HG03378 (cell line): Measurements from ENCODE around the gene ATP1B3.
"Not testable (repeated sequence)": the region's sequence is repeated elsewhere in the genome, so short reads cannot be mapped to it uniquely, and the experiment has no call there.

ENCODE experiments used
- ATAC-seq: cut with Tn5 transposase; IDR thresholded peaks from one replicate; pipeline ENCODE4 v1.9.1; 2021; ENCODE audit warnings: mild to moderate bottlenecking, moderate library complexity; ENCODE audit not compliant: unreplicated experiment

Gene ATP1B3

GRCh38 chr3:141860086-141860669 lies 16.3 kb upstream of the ATP1B3 start:
- ATAC-seq: no peak

- ATAC-seq: no peak
These were observed 15.5 kb upstream of the ATP1B3 start for GRCh38 chr3:141860766-141861513.

GRCh38 chr3:141862279-141862816 lies 14.1 kb upstream of the ATP1B3 start:
- no peak for ATAC-seq

DNA sequence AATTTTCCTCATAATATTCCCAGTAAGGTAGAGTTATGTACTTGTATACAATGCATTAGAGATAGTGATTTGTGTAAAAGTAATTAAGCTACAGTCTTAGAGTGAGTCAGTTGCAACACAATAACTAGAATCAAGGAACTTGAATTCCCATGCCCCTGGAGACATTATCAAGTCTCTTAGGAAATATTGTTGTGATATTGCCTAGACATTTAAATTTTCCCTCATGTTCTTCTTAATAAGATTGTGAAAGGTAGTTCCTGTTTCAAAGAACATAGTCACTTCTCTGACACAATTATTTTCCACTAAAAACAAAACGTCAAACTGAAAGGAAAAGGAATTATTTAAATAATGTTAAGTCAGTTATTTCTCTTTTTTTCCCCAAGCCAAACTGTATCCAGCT lies 13.0 kb upstream of the ATP1B3 start:
- ATAC-seq: no peak

DNA sequence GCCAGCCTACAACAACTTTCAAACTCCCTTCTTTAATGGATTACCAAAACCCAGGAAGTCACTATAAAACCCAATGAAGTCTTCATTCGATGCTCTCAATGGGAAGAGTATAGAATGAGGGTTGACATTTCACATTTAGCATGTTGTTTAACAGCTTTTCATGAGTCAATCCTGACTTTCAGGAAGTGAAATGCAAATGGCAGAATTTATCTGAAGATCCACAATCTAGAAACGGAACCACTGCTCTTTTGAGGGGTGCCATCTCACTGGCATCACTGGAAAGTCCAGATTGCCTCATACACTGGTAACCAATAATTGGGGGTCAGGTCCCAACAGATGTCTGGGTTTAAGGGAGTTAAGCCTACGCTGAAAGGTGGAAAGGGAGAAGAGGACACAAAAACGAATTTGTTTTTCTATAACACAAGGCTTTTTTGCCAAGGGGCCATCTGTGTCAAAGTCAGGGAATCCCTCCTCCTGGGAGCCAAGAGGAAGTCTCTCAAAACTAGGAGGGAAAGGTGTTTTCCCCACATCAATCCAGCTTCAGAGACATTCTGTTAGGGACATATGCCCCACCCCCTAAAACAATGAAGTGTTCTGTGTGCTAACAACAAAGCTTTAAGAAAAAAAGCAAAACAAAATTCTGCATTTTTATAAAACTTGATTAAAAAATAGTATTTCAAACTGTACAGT lies 12.0 kb upstream of the ATP1B3 start:
- ATAC-seq: no peak

- no peak for ATAC-seq
These were observed 11.3 kb upstream of the ATP1B3 start for GRCh38 chr3:141865101-141865500.

DNA sequence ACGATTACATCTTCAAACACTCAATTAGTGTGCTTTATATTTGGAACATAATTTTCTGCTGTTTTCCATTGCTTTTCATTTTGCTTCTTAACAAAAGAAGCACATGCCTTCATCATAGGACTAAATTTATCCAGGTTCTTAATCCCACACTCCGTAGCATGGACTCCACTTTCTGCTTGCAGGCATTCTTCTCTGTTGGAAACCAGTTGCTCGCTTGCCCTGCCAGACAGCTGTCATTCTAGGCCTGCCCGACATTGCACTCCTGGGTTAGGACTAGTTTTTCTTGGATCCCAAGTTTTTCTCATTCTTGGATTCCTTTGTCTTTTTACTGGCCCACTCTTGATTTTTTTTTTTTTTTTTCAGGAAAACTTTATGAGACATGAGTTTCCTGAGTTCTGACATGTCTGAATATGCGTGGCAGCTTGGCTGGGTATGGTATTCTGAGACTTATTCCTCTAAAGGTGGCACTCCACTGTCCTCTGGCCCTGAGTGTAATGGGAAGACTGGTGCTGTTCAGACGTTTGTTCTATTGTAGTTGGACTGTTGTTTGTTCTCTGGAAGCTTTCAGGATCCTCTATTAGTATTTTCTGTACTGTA lies 6.3 kb upstream of the ATP1B3 start:
- ATAC-seq: no peak

GRCh38 chr3:141875374-141875892 lies 1.0 kb upstream of the ATP1B3 start:
- ATAC-seq: peak; percentile 38

DNA sequence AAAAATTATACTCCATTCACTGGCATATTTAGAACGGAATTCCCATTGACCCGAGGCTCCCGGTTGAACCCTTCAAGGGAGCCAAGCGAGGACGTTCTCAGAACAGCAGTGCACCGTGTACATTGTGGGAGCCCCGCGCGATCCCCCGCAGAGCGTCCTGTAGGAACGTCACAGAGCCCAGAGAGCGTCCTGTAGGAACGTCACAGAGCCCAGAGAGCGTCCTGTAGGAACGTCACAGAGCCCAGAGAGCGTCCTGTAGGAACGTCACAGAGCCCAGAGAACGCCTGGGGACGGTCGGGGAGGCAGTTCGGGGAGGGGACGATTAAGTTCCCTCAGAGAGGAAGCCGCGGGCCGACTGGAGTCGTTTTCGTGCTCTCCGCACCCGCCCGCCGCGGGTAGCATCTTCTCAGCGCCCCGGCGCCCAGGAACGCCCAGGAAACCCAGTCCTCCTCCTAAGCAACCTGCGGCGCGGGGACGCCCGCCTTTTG lies 506 bp upstream of the ATP1B3 start:
- peak; percentile 48 for ATAC-seq

DNA sequence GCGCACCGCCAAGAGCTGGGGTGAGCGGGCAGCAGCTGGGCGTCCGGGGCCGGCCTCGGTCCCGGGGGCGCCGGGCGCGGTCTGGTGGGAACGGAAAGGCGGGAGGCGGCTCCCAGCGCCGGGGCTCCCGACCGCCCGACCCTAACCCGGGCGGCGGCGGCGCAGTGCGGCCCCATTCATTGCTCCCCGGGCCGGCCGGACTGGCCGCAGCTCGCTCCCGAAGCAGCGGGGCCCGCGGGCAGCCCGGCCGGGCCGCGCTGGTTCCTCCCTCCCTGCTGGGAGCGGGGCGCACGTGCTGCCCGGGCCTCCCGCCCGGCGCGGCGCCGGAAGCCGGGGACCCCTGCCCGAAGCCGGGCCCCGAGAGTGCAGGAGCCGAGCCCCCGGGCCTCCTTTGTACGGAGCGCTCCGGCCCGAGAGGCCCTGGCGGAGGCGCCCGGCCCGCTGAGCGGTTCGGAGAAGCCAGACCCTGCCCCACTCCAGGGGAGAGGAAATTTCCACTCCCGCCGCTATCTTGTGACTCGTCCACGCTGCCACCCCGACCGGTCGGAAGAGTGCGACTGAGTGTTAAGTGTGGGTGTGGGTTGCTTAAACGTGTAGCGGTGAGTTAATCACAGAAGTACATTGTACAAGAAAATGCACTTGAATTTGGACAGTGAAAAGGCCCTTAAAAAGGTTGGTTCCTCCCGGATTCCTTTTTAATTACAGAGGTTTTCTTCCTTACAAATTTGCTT lies 613 bp downstream of the ATP1B3 start:
- ATAC-seq: peak; percentile 29

DNA sequence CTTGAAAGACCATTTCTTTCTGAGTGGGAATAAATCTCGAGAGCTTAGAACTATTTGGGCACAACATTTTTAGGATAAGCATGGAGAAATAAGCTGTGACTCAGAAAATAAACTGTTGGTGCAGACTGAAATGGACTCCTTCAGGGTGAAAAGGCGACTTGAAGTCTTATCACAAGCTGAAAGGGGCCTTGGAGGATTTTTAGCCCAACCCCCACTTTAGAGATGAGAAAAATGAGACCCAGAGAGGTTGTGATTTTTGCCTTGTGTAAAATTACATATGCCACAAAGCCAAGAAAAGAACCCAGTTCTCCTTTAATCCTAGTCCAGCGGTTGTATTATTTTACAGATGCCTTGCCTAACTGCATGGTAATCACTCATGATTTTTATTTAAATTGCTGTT lies 1.5 kb downstream of the ATP1B3 start:
- ATAC-seq: no peak

GRCh38 chr3:141878326-141878725 lies 1.9 kb downstream of the ATP1B3 start:
- ATAC-seq: no peak

DNA sequence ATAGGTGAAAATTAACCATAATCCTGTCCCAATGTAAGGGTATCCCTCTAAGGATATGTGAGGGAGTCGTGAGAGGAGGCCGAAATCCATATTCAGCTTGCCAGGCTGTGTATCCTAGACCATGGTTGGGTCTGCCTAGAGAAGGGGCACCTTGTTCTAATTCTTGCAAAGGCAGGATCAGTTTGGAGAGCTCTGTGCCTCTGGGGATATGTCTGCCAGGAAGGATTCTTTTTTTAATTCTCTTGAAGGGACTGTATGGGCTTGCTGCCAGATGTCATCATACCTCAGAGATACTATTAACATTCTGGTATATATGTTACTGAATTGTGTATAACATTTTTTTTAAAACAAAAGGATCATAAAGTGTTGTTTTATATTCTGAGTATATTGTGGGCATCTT lies 2.4 kb downstream of the ATP1B3 start:
- no peak for ATAC-seq

DNA sequence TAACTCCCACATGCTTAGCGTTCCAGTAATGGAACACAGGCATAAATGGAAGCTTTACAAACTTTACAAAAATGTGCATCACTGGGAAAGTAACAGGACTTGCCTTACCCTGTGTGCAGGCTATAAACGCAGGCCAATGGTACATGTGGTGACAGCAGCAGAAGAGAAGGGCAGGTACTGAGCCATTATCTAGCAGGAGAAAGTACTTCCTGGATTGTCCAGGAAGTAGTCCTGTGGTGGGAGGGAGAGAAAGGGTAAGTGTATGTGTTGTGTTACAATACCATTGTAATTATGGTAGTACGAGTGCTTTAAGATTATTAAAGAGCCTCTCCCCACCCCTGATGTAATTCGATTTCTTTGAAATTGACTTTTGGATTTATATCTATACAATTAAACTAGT lies 5.3 kb downstream of the ATP1B3 start:
- ATAC-seq: no peak

- ATAC-seq: no peak
These were observed 10.6 kb downstream of the ATP1B3 start for GRCh38 chr3:141887051-141887450.

GRCh38 chr3:141888548-141888947 lies 12.1 kb downstream of the ATP1B3 start:
- ATAC-seq: not testable (repeated sequence)

DNA sequence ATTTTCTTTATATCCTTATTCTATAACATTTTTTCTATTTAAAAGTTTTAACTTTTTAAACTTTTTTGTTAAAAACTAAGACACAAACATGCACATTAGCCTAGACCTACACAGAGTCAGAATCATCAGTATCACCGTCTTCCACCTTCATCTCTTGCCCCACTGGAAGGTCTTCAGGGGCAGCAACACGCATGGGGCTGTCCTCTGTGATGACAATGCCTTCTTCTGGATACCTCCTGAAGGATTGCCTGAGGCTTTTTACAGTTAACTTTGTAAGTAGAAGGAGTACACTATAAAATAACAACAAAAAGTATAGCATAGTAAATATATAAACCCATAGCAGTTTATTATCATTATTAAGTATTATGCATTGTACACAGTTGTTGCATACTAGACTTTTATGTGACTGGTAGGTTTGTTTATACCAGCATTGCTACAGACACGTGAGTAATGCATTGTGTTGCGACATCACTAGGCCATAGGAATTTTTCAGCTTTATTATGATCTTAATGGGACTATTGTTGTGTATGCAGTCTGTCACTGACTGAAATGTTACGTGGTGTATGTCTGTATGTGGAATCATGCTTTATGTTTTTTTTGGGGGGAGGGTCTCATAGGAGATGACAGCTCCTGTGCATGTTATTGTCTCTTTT lies 18.2 kb downstream of the ATP1B3 start:
- ATAC-seq: no peak

DNA sequence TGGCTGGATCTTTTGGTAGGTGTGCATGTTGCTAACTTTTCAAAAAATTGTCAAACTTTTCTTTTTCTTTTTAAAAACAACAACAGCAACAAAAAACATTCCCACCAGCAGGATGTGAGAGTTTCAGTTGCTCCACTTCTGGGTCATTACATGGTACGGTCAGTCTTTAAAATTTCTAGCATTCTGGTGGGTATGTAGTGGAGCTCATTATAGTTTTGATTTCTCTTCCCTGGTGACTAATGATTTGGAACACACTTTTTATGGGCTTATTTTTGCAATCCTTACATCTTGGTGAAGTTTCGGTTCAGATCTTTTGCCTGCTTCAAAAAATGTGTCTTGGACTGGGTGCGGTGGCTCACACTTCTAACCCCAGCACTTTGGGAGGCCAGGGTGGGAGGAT lies 19.3 kb downstream of the ATP1B3 start:
- ATAC-seq: no peak

DNA sequence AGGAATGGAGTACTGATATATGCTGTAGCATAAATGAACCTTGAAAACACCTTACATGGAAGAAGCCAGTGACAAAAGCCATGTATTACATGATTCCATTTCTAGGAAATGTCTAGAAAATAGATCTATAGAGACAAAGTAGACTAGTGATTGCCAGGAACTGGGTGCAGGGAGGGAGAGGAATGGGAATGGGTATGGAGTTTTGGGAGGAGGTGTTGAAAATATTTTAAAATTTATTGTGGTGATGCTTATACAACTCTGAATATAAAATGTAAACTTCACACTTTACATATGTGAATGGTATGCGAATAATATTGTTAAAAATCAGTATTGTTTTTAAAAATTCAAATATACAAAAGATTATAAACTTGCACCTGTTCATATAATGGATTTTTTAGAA lies 22.5 kb downstream of the ATP1B3 start:
- ATAC-seq: no peak

GRCh38 chr3:141900343-141900742 lies 23.9 kb downstream of the ATP1B3 start:
- ATAC-seq: no peak
